ENCODE measurements around the gene SYT6. TPM values are rescaled to one million over a fixed set of nuclear protein-coding genes. Genes with fewer than 3 reads are reported as not detected.

The SYT6 gene
- total RNA-seq, 1 experiment from 2014 or later = not detected

- no peak for DNase-seq (ENCODE audit: low spot score)
- in situ Hi-C loops (cut with HindIII; ENCODE audit: low sequenced_read_pairs) = no loop called here
Measured at GRCh38 chr1:114128293-114128692, 25.4 kb downstream of the SYT6 start.

GRCh38 chr1:114126261-114127095, 27.2 kb downstream of the SYT6 start:
- in situ Hi-C loops (cut with HindIII; ENCODE audit: low sequenced_read_pairs) = no loop called here
- DNase-seq (ENCODE audit: low spot score) = peak; percentile 7

- in situ Hi-C loops (cut with HindIII; ENCODE audit: low sequenced_read_pairs) = no loop called here
- no peak for DNase-seq (ENCODE audit: low spot score)
Measured at GRCh38 chr1:114124644-114125043, 29.0 kb downstream of the SYT6 start.

- in situ Hi-C loops (cut with HindIII; ENCODE audit: low sequenced_read_pairs) = no loop called here
- no peak for DNase-seq (ENCODE audit: low spot score)
Measured at GRCh38 chr1:114122941-114123618, 30.6 kb downstream of the SYT6 start.

- DNase-seq (ENCODE audit: low spot score) = peak; percentile 23
- in situ Hi-C loops (cut with HindIII; ENCODE audit: low sequenced_read_pairs) = no loop called here
Measured at GRCh38 chr1:114118351-114118990, 35.2 kb downstream of the SYT6 start.

GRCh38 chr1:114117654-114118053, 36.0 kb downstream of the SYT6 start:
- DNase-seq (ENCODE audit: low spot score) = no peak
- in situ Hi-C loops (cut with HindIII; ENCODE audit: low sequenced_read_pairs) = no loop called here

- in situ Hi-C loops (cut with HindIII; ENCODE audit: low sequenced_read_pairs) = no loop called here
- no peak for DNase-seq (ENCODE audit: low spot score)
Measured at GRCh38 chr1:114116086-114116485, 37.6 kb downstream of the SYT6 start.

GRCh38 chr1:114114185-114115094, 39.2 kb downstream of the SYT6 start:
- in situ Hi-C loops (cut with HindIII; ENCODE audit: low sequenced_read_pairs) = no loop called here
- no peak for DNase-seq (ENCODE audit: low spot score)

- no peak for DNase-seq (ENCODE audit: low spot score)
- in situ Hi-C loops (cut with HindIII; ENCODE audit: low sequenced_read_pairs) = no loop called here
Measured at GRCh38 chr1:114113411-114114184, 40.1 kb downstream of the SYT6 start.

GRCh38 chr1:114112775-114113174, 40.9 kb downstream of the SYT6 start:
- DNase-seq (ENCODE audit: low spot score) = no peak
- in situ Hi-C loops (cut with HindIII; ENCODE audit: low sequenced_read_pairs) = no loop called here

GRCh38 chr1:114111731-114112641, 41.7 kb downstream of the SYT6 start:
- in situ Hi-C loops (cut with HindIII; ENCODE audit: low sequenced_read_pairs) = no loop called here
- no peak for DNase-seq (ENCODE audit: low spot score)

- in situ Hi-C loops (cut with HindIII; ENCODE audit: low sequenced_read_pairs) = no loop called here
- no peak for DNase-seq (ENCODE audit: low spot score)
Measured at GRCh38 chr1:114109981-114110380, 43.7 kb downstream of the SYT6 start.

GRCh38 chr1:114108751-114109255, 44.9 kb downstream of the SYT6 start:
- DNase-seq (ENCODE audit: low spot score) = no peak
- in situ Hi-C loops (cut with HindIII; ENCODE audit: low sequenced_read_pairs) = no loop called here

GRCh38 chr1:114107474-114108435, 45.9 kb downstream of the SYT6 start:
- in situ Hi-C loops (cut with HindIII; ENCODE audit: low sequenced_read_pairs) = no loop called here
- DNase-seq (ENCODE audit: low spot score) = no peak

GRCh38 chr1:114105421-114105979, 48.2 kb downstream of the SYT6 start:
- in situ Hi-C loops (cut with HindIII; ENCODE audit: low sequenced_read_pairs) = no loop called here
- DNase-seq (ENCODE audit: low spot score) = no peak

GRCh38 chr1:114104949-114105348, 48.7 kb downstream of the SYT6 start:
- in situ Hi-C loops (cut with HindIII; ENCODE audit: low sequenced_read_pairs) = no loop called here
- no peak for DNase-seq (ENCODE audit: low spot score)
